HTR-8/SVneo (cell line): ENCODE measurements around the gene PIK3CD.

Experiments
- DNase-seq: peaks from one replicate; pipeline ENCODE4 v3.0.0; 2011; ENCODE audit warnings: low spot score, mixed read lengths; ENCODE audit not compliant: insufficient read length
- FAIRE-seq: peaks from 2 replicates; lab custom pipeline; 2011; peaks lifted over from hg19 to GRCh38; lab: Jason Lieb, UNC

PIK3CD gene

DNA sequence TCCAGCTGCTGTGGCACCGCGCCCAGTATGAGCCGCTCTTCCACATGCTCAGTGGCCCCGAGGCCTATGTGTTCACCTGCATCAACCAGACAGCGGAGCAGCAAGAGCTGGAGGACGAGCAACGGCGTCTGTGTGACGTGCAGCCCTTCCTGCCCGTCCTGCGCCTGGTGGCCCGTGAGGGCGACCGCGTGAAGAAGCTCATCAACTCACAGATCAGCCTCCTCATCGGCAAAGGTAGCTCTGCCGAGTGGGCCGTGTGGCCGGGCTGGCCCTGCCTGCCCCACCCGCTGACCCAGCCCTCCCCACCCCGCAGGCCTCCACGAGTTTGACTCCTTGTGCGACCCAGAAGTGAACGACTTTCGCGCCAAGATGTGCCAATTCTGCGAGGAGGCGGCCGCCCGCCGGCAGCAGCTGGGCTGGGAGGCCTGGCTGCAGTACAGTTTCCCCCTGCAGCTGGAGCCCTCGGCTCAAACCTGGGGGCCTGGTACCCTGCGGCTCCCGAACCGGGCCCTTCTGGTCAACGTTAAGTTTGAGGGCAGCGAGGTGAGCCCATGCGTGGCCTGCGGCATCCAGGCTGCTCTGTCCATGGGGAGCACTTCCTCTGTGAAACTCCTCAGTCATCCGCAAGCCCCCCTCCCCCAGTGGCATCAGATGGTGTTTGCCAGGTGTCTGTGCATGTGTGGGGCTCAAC lies 64.2 kb downstream of the PIK3CD start:
- FAIRE-seq (no peak), DNase-seq (no peak)

DNA sequence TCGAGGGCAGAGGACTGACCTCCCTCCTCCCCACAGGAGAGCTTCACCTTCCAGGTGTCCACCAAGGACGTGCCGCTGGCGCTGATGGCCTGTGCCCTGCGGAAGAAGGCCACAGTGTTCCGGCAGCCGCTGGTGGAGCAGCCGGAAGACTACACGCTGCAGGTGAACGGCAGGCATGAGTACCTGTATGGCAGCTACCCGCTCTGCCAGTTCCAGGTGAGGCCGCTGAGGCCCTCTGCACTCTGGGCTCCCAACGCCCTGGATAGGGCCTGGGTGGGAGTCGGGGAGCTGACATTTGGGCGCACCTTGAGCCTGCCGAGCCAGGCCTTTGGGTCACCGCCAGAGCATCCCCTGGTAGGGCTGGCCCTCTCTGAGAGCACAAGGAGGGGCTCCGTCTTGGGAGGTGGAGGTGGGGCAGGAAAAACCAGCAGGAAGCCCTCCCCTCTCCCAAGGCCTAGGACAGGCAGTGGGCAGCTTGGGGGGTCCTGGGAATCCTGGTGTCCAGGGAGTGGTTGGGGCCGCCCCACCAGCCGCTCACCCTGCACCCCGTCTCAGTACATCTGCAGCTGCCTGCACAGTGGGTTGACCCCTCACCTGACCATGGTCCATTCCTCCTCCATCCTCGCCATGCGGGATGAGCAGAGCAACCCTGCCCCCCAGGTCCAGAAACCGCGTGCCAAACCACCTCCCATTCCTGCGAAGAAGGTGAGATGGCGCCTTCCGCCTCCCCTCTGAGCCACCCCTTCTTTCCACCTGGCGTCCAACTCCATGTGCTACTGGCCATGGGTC lies 65.1 kb downstream of the PIK3CD start:
- no peak for DNase-seq

DNA sequence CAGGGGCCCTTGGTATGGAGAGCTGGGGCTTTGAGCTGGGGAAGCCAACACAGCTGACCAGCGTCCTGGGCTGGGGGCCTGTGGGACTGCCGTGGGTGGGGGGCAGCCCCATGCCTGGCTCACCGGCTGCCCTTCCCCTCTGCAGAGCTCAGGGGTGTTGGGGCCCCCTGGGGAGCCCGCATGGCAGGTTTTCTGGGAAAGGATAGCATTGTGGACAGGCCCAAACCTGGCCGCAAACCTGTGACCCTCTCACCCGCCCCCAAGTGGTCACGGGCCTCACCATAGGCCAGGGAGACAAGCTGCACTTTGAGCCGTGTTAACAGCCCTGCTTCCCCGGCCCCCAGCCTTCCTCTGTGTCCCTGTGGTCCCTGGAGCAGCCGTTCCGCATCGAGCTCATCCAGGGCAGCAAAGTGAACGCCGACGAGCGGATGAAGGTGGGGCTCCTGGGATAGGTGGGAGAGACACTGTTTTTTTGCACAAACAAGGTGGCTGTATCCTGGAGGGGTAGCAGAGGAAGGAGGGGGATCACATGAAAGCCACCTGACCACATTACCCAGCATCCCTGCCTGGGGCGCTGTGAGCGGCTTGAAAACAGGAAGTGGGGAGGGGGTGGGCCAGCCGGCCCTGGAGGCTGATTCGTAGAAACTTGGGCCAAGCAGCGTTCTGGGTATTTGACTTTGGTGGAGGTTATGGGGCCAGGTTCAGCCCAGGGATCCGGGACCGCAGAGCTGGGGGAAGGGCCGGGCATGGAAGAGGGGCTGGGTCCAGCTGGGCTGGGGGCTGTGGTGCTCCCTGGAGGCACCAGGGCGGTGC lies 65.9 kb downstream of the PIK3CD start:
- FAIRE-seq (no peak), DNase-seq (no peak)

More for the DNA sequence above, 65.1 kb downstream of the PIK3CD start:
- FAIRE-seq: no peak

DNA sequence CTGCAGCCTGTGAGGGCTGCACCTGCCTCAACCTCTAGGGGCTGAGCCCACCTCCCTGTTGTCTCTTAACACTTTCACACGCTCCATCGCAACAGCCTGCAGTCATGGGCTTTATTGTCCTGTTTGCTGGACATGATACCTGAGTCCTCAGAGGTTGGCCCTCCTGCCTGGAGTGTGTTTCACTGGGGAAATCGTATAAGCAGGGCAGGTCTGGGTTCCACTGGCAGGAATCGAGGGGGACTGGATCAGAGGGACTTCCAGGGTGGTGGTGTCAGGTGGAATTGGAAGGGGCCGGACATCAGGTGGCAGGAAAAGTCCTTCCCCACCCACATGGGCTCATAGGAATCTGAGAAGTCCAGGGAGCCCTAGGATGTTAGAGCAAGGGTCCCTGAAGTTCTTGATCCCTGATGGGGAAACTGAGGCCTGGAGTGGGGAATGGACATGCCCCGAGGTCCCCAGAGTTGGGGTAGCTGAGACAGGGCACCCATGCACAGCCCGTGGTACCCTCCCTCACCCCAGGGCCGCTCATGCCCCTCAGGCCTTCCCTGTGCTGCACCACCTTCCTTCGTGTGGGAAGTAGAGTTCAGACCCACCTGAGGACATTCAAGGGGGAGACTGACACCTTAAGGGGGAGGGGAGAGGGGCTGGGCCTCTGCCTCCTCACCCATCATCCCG lies 66.6 kb downstream of the PIK3CD start:
- DNase-seq (no peak), FAIRE-seq (no peak)

DNA sequence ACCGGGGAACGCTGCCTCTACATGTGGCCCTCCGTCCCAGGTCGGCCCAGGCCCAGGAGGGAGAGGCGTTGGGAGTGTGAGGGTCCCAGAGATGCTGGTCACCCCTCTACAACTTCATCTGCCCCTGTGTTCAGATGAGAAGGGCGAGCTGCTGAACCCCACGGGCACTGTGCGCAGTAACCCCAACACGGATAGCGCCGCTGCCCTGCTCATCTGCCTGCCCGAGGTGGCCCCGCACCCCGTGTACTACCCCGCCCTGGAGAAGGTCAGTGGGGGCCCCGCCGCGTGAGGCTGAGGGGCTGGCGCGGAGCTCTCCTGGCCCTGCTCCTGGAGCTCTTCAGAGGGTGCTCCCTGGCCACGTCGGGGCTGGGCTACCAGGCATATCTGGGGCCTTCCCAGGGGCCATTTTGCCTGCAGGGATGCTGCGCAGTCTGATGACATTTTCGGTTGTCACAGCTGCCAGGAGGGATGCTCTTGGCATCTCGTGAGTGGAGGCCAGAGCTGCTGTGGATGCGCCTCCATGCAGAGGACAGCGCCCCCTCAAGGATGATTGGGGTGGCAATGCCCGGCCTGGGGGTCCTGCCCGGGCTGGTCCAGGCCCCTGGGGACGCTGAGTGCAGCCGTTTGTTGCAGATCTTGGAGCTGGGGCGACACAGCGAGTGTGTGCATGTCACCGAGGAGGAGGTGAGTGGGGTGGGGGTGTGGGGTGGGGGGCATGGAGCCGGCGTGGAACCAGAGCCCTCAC lies 68.6 kb downstream of the PIK3CD start:
- DNase-seq (no peak), FAIRE-seq (no peak)

DNA sequence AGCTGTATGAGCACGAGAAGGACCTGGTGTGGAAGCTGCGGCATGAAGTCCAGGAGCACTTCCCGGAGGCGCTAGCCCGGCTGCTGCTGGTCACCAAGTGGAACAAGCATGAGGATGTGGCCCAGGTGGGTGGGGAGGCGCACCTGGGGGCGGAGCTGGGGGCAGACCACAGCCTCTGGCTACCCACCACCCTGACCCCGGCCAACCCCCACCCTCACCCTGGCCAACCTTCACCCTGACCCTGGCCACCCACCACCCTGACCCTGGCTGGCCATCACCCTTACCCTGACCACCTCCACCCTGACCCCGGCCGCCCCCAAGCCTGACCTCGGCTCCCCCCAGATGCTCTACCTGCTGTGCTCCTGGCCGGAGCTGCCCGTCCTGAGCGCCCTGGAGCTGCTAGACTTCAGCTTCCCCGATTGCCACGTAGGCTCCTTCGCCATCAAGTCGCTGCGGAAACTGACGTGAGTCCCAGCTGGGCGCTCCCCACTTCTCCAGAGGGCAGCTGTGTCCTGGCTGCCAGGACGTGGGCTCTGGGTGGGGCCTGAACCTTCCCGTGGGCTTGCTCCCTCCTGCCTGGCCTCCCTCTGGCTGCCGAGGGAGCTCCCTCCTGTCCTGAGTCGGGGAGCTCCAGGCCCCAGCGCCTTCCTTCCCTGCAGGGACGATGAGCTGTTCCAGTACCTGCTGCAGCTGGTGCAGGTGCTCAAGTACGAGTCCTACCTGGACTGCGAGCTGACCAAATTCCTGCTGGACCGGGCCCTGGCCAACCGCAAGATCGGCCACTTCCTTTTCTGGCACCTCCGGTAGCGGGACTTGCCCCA lies 69.5 kb downstream of the PIK3CD start:
- no peak for FAIRE-seq
- DNase-seq: no peak

DNA sequence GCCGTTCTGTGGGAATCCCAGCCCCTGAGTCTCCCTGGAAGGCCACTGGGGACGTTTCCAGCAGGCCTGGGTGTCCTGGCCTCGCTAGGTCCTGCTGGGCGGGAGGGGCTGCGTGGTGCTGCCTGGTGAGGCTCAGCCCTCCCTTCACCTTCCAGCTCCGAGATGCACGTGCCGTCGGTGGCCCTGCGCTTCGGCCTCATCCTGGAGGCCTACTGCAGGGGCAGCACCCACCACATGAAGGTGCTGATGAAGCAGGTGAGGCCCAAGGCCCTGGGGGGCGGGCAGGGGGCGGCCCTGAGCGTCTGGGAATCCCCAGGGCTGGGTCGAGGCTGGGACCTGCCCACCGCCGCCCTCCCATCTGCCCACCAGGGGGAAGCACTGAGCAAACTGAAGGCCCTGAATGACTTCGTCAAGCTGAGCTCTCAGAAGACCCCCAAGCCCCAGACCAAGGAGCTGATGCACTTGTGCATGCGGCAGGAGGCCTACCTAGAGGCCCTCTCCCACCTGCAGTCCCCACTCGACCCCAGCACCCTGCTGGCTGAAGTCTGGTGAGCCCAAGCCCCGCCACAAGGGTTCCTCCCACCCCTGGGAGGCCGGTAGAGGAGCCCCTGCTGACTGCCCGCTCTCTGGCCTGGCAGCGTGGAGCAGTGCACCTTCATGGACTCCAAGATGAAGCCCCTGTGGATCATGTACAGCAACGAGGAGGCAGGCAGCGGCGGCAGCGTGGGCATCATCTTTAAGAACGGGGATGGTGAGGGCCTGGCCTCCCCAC lies 70.3 kb downstream of the PIK3CD start:
- FAIRE-seq (no peak), DNase-seq (peak; percentile 27)

DNA sequence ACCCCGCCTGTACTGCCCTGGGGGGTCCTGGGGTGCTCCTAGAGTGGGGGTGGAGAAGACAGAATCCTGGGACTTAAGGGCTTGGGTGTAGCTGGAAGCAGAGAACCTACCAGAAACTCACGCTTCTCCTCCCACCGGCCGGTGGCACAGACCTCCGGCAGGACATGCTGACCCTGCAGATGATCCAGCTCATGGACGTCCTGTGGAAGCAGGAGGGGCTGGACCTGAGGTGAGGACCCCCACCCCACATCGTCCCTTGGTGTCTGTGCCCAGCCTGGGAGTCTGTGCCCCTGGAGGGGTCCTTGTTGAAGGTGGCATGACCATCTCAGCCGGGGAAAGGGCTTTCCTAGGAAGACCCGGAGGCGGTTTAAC lies 70.8 kb downstream of the PIK3CD start:
- no peak for FAIRE-seq

DNA sequence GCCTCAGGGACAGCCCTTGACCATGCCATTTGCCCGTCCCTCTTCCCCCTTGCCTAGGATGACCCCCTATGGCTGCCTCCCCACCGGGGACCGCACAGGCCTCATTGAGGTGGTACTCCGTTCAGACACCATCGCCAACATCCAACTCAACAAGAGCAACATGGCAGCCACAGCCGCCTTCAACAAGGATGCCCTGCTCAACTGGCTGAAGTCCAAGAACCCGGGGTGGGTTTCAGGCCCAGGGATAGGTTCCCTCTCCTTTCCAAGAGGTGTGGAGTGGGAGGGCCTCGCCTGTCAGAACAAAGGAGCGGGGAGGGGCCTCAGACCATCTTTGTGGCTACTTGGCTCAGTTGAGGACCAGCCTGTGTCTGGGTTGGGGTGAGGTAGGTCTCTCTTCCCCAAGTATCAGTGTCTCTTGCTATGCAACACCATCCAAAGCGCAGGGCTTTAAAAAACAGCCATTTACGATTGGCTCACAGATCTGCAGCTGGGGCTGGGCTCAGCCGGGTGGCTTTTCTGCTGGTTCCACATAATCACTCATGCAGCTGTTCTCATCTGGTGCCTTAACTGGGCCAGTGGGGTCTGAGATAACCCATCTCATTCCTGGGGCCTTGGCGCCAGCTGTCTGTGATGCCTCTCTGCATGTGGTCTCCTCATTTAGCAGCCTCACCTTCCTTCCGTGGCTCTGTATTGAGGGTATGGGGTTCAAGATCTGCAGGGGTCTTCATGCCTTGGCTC lies 71.7 kb downstream of the PIK3CD start:
- DNase-seq: no peak
- FAIRE-seq: no peak

More for the DNA sequence above, 70.8 kb downstream of the PIK3CD start:
- no peak for DNase-seq

DNA sequence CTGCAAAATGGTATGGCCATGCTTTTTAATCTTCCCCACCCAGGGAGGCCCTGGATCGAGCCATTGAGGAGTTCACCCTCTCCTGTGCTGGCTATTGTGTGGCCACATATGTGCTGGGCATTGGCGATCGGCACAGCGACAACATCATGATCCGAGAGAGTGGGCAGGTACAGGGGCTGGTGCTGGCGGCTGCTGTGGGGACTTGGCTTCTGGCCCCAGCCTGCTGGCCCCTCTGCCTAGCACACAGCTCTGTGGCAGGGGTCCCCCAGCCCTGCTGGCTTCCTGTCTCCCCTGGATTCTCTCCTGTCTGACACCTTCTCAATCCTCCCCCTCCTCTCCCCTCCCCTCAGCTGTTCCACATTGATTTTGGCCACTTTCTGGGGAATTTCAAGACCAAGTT lies 72.4 kb downstream of the PIK3CD start:
- FAIRE-seq: no peak

DNA sequence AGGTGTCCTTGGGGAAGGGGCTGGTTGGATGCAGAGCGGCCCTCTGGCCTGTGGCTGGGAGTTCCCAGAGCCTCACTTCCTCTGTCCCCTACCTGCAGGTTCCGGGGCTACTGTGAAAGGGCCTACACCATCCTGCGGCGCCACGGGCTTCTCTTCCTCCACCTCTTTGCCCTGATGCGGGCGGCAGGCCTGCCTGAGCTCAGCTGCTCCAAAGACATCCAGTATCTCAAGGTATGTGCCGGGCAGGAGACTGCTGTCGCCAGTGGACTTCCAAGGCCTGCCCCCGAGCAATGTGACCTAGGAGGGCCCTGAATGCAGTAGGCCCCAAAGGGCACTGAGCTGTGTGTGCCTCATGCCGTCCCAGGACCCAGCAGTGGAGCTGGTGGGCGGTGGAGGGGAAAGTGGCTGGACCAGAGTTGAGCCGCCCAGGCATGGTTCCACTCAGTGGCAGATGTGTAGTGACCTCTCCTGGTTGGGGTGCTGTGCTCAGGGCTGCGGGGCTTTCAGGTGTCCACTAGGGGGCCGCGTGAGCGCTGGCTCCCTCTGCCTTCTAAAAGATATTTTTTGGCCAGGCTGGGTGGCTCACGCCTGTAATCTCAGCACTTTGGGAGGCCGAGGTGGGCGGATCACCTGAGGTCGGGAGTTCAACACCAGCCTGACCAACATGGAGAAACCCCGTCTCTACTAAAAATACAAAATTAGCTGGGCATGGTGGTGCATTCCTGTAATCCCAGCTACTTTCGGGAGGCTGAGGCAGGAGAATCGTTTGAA lies 73.4 kb downstream of the PIK3CD start:
- no peak for FAIRE-seq
- DNase-seq: peak; percentile 74

More for the DNA sequence above, 72.4 kb downstream of the PIK3CD start:
- DNase-seq: no peak

DNA sequence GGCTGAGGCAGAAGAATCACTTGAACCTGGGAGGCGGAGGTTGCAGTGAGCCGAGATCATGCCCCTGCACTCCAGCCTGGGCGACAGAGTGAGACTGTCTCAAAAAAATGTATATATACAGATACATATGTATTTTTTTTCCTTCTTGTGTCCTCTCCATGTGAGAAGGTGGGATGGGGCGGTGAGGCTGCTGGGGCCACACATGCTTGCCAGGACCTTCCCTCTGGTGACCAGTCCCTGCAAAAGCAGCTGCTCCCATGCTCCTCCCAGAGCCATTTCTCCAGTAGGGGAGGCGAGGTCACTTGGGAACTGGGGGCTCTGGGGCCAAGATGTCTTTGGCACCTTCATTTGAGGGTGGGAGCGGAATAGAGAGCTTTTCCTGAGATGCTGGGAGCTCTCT lies 74.9 kb downstream of the PIK3CD start:
- DNase-seq (no peak), FAIRE-seq (no peak)

DNA sequence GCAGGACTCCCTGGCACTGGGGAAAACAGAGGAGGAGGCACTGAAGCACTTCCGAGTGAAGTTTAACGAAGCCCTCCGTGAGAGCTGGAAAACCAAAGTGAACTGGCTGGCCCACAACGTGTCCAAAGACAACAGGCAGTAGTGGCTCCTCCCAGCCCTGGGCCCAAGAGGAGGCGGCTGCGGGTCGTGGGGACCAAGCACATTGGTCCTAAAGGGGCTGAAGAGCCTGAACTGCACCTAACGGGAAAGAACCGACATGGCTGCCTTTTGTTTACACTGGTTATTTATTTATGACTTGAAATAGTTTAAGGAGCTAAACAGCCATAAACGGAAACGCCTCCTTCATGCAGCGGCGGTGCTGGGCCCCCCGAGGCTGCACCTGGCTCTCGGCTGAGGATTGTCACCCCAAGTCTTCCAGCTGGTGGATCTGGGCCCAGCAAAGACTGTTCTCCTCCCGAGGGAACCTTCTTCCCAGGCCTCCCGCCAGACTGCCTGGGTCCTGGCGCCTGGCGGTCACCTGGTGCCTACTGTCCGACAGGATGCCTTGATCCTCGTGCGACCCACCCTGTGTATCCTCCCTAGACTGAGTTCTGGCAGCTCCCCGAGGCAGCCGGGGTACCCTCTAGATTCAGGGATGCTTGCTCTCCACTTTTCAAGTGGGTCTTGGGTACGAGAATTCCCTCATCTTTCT lies 75.5 kb downstream of the PIK3CD start:
- DNase-seq (no peak), FAIRE-seq (no peak)

DNA sequence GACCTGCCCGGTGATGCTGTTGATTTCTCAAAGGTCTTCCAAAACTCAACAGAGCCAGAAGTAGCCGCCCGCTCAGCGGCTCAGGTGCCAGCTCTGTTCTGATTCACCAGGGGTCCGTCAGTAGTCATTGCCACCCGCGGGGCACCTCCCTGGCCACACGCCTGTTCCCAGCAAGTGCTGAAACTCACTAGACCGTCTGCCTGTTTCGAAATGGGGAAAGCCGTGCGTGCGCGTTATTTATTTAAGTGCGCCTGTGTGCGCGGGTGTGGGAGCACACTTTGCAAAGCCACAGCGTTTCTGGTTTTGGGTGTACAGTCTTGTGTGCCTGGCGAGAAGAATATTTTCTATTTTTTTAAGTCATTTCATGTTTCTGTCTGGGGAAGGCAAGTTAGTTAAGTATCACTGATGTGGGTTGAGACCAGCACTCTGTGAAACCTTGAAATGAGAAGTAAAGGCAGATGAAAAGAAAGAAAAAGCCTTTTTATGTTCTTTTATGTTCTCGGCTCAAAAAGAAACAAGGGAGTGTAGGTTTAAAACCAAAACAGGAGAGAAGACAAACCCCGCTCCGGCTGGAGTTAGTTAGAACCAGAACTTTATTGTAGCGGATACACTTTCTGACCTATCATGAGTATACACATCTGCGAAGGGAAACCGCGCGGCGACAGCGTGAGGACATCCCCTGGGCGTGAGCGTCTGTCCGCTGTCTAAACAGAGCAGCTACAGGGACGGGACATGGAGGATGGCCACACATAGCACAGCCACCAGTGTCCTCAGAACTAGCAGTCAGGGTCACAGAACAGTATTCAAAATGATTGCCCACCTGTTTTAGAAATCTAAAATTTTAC lies 77.1 kb downstream of the PIK3CD start:
- DNase-seq (no peak), FAIRE-seq (no peak)

DNA sequence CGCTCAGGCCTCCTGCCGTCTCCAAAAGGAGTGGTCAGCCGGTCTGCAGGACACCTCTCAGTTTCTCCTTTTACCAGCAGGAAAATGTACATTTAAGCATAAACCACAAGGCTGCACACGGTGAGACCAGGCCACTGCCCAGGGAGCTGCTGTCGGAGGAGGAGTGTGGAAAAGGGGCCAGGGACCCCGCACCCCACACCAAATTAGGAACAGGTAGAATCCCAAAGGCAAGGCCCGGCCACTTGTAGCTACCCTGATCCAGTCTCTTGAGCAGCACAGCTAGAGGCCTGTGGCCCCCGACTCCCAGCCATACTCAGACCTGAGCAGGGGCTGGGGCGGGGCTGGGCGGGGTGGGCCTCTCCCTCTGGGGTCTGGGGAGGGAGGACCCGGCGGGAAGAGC lies 78.0 kb downstream of the PIK3CD start:
- FAIRE-seq (no peak), DNase-seq (no peak)
